ENCODE data around the gene PATJ.

The PATJ gene

GRCh38 chr1:61770131-61770530, 27.9 kb downstream of the PATJ start:
- H2AFZ ChIP-seq (ENCODE audit: low read depth, low read length, severe bottlenecking) = no peak overlapping the region
- H3K79me2 ChIP-seq (ENCODE audit: insufficient read depth, low read length) = no peaks in the 10 kb centered on the region
- no peak overlapping the region for H3K27ac ChIP-seq (ENCODE audit: low read depth, low read length)
- no peak overlapping the region for H3K4me2 ChIP-seq (ENCODE audit: low read depth, low read length, poor library complexity, severe bottlenecking)
- H3K9me3 ChIP-seq (ENCODE audit: insufficient read depth, low read length) = no peaks in the 10 kb centered on the region
- no peaks in the 10 kb centered on the region for H4K20me1 ChIP-seq (ENCODE audit: low read depth, low read length)
- H3K27me3 ChIP-seq (ENCODE audit: low read length) = no peaks in the 10 kb centered on the region
- H3K4me3 ChIP-seq (ENCODE audit: insufficient read depth, low read length, poor library complexity, severe bottlenecking) = no peak overlapping the region
- no peak for TF ChIP-seq EZH2phosphoT487 (conservative IDR thresholded peaks at IDR 0.05; ENCODE audit: low read length)
- TF ChIP-seq CTCF (IDR thresholded peaks at IDR 0.05; ENCODE audit: insufficient read depth, low read length, poor library complexity, severe bottlenecking) = no peak
- no peaks in the 10 kb centered on the region for H3K36me3 ChIP-seq (ENCODE audit: low read length)
- H3F3A ChIP-seq (ENCODE audit: insufficient read depth) = no peaks in the 10 kb centered on the region
- no peaks in the 10 kb centered on the region for H3K9me2 ChIP-seq (replicated peaks; ENCODE audit: insufficient read depth, low read length)
- H3K9ac ChIP-seq (ENCODE audit: low read length) = no peak overlapping the region

- Histone ChIP-seq H3K9me3 (ENCODE audit: insufficient read depth, low read length) (no peaks in the 10 kb centered on the region), H4K20me1 (ENCODE audit: low read depth, low read length) (no peaks in the 10 kb centered on the region), H3K4me2 (ENCODE audit: low read depth, low read length, poor library complexity, severe bottlenecking) (no peak overlapping the region), H2AFZ (ENCODE audit: low read depth, low read length, severe bottlenecking) (no peak overlapping the region), H3K27me3 (ENCODE audit: low read length) (no peaks in the 10 kb centered on the region), H3K9ac (ENCODE audit: low read length) (no peak overlapping the region), H3F3A (ENCODE audit: insufficient read depth) (no peaks in the 10 kb centered on the region), H3K27ac (ENCODE audit: low read depth, low read length) (no peak overlapping the region), H3K79me2 (ENCODE audit: insufficient read depth, low read length) (no peaks in the 10 kb centered on the region), H3K4me3 (ENCODE audit: insufficient read depth, low read length, poor library complexity, severe bottlenecking) (no peak overlapping the region), H3K36me3 (ENCODE audit: low read length) (no peaks in the 10 kb centered on the region), H3K9me2 (replicated peaks; ENCODE audit: insufficient read depth, low read length) (no peaks in the 10 kb centered on the region)
- no peak for TF ChIP-seq EZH2phosphoT487 (conservative IDR thresholded peaks at IDR 0.05; ENCODE audit: low read length)
- TF ChIP-seq CTCF (IDR thresholded peaks at IDR 0.05; ENCODE audit: insufficient read depth, low read length, poor library complexity, severe bottlenecking) = no peak
Observed at GRCh38 chr1:61776091-61776490, 33.8 kb downstream of the PATJ start.

DNA sequence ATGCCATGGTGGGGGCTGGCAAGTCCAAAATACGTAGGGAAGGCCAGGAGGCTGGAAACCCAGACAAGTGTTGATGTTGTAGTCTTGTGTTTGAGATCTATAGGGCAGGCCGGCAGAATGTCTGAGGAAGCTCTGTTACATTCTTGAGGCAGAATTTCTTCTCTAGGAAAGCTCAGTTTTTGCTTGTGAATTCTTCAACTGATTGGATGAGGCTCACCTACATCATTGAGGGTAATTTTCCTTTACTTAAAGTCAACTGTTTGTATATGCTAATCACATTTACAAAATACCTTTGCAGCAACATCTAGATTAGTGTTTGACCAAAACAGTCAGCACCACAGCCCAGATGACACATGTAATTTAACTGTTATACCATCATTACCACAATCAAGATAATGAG, 37.0 kb downstream of the PATJ start:
- H3K27ac ChIP-seq (ENCODE audit: low read depth, low read length) = no peak overlapping the region
- TF ChIP-seq CTCF (IDR thresholded peaks at IDR 0.05; ENCODE audit: insufficient read depth, low read length, poor library complexity, severe bottlenecking) (no peak), EZH2phosphoT487 (conservative IDR thresholded peaks at IDR 0.05; ENCODE audit: low read length) (no peak)
- no peaks in the 10 kb centered on the region for H3K36me3 ChIP-seq (ENCODE audit: low read length)
- H3K4me2 ChIP-seq (ENCODE audit: low read depth, low read length, poor library complexity, severe bottlenecking) = no peak overlapping the region
- no peak overlapping the region for H3K9ac ChIP-seq (ENCODE audit: low read length)
- H3F3A ChIP-seq (ENCODE audit: insufficient read depth) = no peaks in the 10 kb centered on the region
- H3K9me2 ChIP-seq (replicated peaks; ENCODE audit: insufficient read depth, low read length) = no peaks in the 10 kb centered on the region
- no peaks in the 10 kb centered on the region for H4K20me1 ChIP-seq (ENCODE audit: low read depth, low read length)
- no peak overlapping the region for H2AFZ ChIP-seq (ENCODE audit: low read depth, low read length, severe bottlenecking)
- no peaks in the 10 kb centered on the region for H3K79me2 ChIP-seq (ENCODE audit: insufficient read depth, low read length)
- H3K9me3 ChIP-seq (ENCODE audit: insufficient read depth, low read length) = no peaks in the 10 kb centered on the region
- H3K27me3 ChIP-seq (ENCODE audit: low read length) = no peaks in the 10 kb centered on the region
- H3K4me3 ChIP-seq (ENCODE audit: insufficient read depth, low read length, poor library complexity, severe bottlenecking) = no peak overlapping the region

DNA sequence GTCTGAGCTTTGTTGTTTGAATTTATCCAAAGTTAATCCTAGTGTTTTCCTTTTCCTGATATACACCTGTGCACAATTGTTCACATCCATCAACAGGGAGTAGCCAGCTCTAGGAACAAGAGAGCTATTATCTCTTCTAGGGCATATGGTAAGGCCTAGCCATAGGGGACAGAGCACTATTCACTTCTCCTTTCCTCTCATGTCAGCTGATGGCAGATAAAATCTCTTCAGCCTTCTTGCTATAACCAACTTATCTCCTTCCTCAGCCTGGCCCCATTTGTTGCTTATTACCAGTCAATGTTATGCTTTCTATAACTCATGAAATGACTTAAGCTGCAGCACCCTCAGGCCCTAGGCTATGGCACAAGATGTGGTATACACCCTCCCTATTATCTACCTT, 38.9 kb downstream of the PATJ start:
- Histone ChIP-seq H3K9ac (ENCODE audit: low read length) (no peak overlapping the region), H3K79me2 (ENCODE audit: insufficient read depth, low read length) (no peaks in the 10 kb centered on the region), H3K4me2 (ENCODE audit: low read depth, low read length, poor library complexity, severe bottlenecking) (no peak overlapping the region), H3F3A (ENCODE audit: insufficient read depth) (no peaks in the 10 kb centered on the region), H2AFZ (ENCODE audit: low read depth, low read length, severe bottlenecking) (no peak overlapping the region), H3K4me3 (ENCODE audit: insufficient read depth, low read length, poor library complexity, severe bottlenecking) (no peak overlapping the region), H3K27ac (ENCODE audit: low read depth, low read length) (no peak overlapping the region), H3K27me3 (ENCODE audit: low read length) (no peaks in the 10 kb centered on the region), H3K36me3 (ENCODE audit: low read length) (no peaks in the 10 kb centered on the region), H4K20me1 (ENCODE audit: low read depth, low read length) (no peaks in the 10 kb centered on the region), H3K9me2 (replicated peaks; ENCODE audit: insufficient read depth, low read length) (no peaks in the 10 kb centered on the region), H3K9me3 (ENCODE audit: insufficient read depth, low read length) (no peaks in the 10 kb centered on the region)
- no peak for TF ChIP-seq CTCF (IDR thresholded peaks at IDR 0.05; ENCODE audit: insufficient read depth, low read length, poor library complexity, severe bottlenecking)
- no peak for TF ChIP-seq EZH2phosphoT487 (conservative IDR thresholded peaks at IDR 0.05; ENCODE audit: low read length)

All from SU-DHL-6 (cell line).